GM13977 (cell line): ENCODE results near the gene STXBP6.

ENCODE experiments used
- DNase-seq: peaks from one replicate; pipeline ENCODE4 v3.0.0; 2012; ENCODE audit warnings: low spot score
- CTCF ChIP-seq: IDR thresholded peaks from 2 replicates; pipeline ENCODE4 v1.5.1; 2012; ENCODE audit warnings: mild to moderate bottlenecking, control low read depth; ENCODE audit not compliant: insufficient read depth; ENCODE audit errors: extremely low read depth, missing control alignments
- in situ Hi-C: fragments of 300-500 bp; cut with MboI; formaldehyde crosslinking; loops from one replicate; pipeline ENCODE4 v1.12.0; 2022; ENCODE audit warnings: low sequenced_read_pairs, low pct_unique_long_range_greater_than_20kb, mixed read lengths, inconsistent platforms; ENCODE audit not compliant: unreplicated experiment

The STXBP6 gene

GRCh38 chr14:24911324-24912109 is 138.4 kb downstream of the STXBP6 start:
- in situ Hi-C loops, result no loop called here
- no peak for DNase-seq
- TF ChIP-seq CTCF, result no peak

GRCh38 chr14:24910408-24910986 is 139.4 kb downstream of the STXBP6 start:
- in situ Hi-C loops, result no loop called here
- DNase-seq, result no peak
- TF ChIP-seq CTCF, result no peak

- DNase-seq, result no peak
- in situ Hi-C loops, result no loop called here
- TF ChIP-seq CTCF, result no peak
Measured at GRCh38 chr14:24909523-24910302, 140.2 kb downstream of the STXBP6 start.

- no peak for TF ChIP-seq CTCF
- in situ Hi-C loops, result no loop called here
Measured at GRCh38 chr14:24908592-24909236, 141.2 kb downstream of the STXBP6 start.

GRCh38 chr14:24904533-24904932 is 145.4 kb downstream of the STXBP6 start:
- DNase-seq, result no peak
- in situ Hi-C loops, result no loop called here
- no peak for TF ChIP-seq CTCF

More at GRCh38 chr14:24908592-24909236, 141.2 kb downstream of the STXBP6 start:
- no peak for DNase-seq

- in situ Hi-C loops, result no loop called here
- no peak for TF ChIP-seq CTCF
- DNase-seq, result no peak
Measured at GRCh38 chr14:24903337-24903736, 146.6 kb downstream of the STXBP6 start.
